ENCODE data around the gene TIMP2.

GRCh38 chr17:78832541-78832810 is 92.7 kb downstream of the TIMP2 start:
- TF ChIP-seq EZH2 (IDR thresholded peaks at IDR 0.05; ENCODE audit: borderline replicate concordance, insufficient read depth, low read length, poor library complexity, severe bottlenecking) (no peak), CTCF (IDR thresholded peaks at IDR 0.05; ENCODE audit: poor library complexity, severe bottlenecking) (no peak)
- TF ChIP-seq, protein P1, sequence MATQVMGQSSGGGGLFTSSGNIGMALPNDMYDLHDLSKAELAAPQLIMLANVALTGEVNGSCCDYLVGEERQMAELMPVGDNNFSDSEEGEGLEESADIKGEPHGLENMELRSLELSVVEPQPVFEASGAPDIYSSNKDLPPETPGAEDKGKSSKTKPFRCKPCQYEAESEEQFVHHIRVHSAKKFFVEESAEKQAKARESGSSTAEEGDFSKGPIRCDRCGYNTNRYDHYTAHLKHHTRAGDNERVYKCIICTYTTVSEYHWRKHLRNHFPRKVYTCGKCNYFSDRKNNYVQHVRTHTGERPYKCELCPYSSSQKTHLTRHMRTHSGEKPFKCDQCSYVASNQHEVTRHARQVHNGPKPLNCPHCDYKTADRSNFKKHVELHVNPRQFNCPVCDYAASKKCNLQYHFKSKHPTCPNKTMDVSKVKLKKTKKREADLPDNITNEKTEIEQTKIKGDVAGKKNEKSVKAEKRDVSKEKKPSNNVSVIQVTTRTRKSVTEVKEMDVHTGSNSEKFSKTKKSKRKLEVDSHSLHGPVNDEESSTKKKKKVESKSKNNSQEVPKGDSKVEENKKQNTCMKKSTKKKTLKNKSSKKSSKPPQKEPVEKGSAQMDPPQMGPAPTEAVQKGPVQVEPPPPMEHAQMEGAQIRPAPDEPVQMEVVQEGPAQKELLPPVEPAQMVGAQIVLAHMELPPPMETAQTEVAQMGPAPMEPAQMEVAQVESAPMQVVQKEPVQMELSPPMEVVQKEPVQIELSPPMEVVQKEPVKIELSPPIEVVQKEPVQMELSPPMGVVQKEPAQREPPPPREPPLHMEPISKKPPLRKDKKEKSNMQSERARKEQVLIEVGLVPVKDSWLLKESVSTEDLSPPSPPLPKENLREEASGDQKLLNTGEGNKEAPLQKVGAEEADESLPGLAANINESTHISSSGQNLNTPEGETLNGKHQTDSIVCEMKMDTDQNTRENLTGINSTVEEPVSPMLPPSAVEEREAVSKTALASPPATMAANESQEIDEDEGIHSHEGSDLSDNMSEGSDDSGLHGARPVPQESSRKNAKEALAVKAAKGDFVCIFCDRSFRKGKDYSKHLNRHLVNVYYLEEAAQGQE (IDR thresholded peaks at IDR 0.05; ENCODE audit: borderline replicate concordance): no peak
